Endothelial cell of umbilical vein (primary cell): ENCODE results near the gene PLB1. TPM values are rescaled to one million over a fixed set of nuclear protein-coding genes. Genes with fewer than 3 reads are reported as not detected.
A peak's percentile ranks its signal among the peaks of the same experiment; 100 is the strongest.

Source experiments
- BruUV-seq: library from RNA; stranded (reverse); fragments of 400-500 nt; replicated peaks from 2 replicates; lab custom pipeline; 2021; lab: Mats Ljungman, UMichigan
- CTCF ChIA-PET: fragments of 300-600, 350-600 bp; sonication (Branson Sonifier 250); formaldehyde crosslinking; loops from one replicate; lab custom pipeline; 2021; ENCODE audit warnings: antibody characterized with exemption, inconsistent platforms; lab: Charles Lee
- POLR2A ChIA-PET: fragments of 300-600, 350-600 bp; sonication (Branson Sonifier 250); formaldehyde crosslinking; loops from one replicate; lab custom pipeline; 2021; ENCODE audit warnings: antibody characterized with exemption, inconsistent platforms; lab: Charles Lee
- DNase-seq: peaks from one replicate; pipeline ENCODE4 v3.0.0-alpha.2; 2011; ENCODE audit warnings: low read depth, low spot score
- FAIRE-seq: peaks from 2 replicates; lab custom pipeline; 2011; peaks lifted over from hg19 to GRCh38; lab: Jason Lieb, UNC
- H2AFZ ChIP-seq: 2 replicates; pipeline ENCODE4 v1.6.0; 2012; ENCODE audit warnings: low read depth, low read length, control low read depth, inconsistent platforms
- H3K27ac ChIP-seq: 2 replicates; pipeline ENCODE4 v1.5.1; 2011; ENCODE audit warnings: low read depth, mild to moderate bottlenecking, control low read depth, low read length, moderate library complexity; ENCODE audit not compliant: insufficient read depth
- H3K27me3 ChIP-seq, 2 experiments: 2 replicates each; pipeline versions ENCODE4 v1.6.0 to v1.6.1; 2011; ENCODE audit warnings: low read length in 2 of 2, mixed read lengths in 1 of 2; ENCODE audit not compliant: control insufficient read depth in 2 of 2, insufficient read depth in 2 of 2
- H3K36me3 ChIP-seq, 2 experiments: 2 replicates in 1 of 2; 3 replicates in 1 of 2; pipeline ENCODE4 v1.5.1; 2011; ENCODE audit warnings: low read length in 2 of 2, mild to moderate bottlenecking in 1 of 2, moderate library complexity in 1 of 2; ENCODE audit not compliant: control insufficient read depth in 2 of 2, insufficient read depth in 2 of 2; ENCODE audit errors: extremely low read depth in 1 of 2
- H3K4me1 ChIP-seq: 3 replicates; pipeline ENCODE4 v1.5.1; 2011; ENCODE audit warnings: mild to moderate bottlenecking, low read length; ENCODE audit not compliant: control insufficient read depth, insufficient read depth; ENCODE audit errors: extremely low read depth
- H3K4me2 ChIP-seq: 2 replicates; pipeline ENCODE4 v1.6.1; 2011; ENCODE audit warnings: low read length, control low read depth, mixed read lengths; ENCODE audit not compliant: insufficient read depth
- H3K4me3 ChIP-seq, 3 experiments: fragments of 200-600 bp in 1 of 3; sonication (generic), shearing (Covaris generic) in 1 of 3; replicated peaks in 1 of 3; 2 replicates each; pipeline ENCODE4 v1.5.1; 2011 to 2016; ENCODE audit warnings: control low read depth in 3 of 3, low read length in 3 of 3, mild to moderate bottlenecking in 2 of 3, inconsistent platforms in 1 of 3, low read depth in 1 of 3, moderate library complexity in 1 of 3; ENCODE audit not compliant: insufficient read depth in 1 of 3
- H3K79me2 ChIP-seq: 2 replicates; pipeline ENCODE4 v1.6.0; 2012; ENCODE audit warnings: low read length, inconsistent platforms; ENCODE audit not compliant: control insufficient read depth, insufficient read depth
- H3K9ac ChIP-seq: replicated peaks from 2 replicates; pipeline ENCODE3; 2011; ENCODE audit warnings: low read length, control low read depth; ENCODE audit not compliant: insufficient read depth; ENCODE audit errors: extremely low read depth
- H3K9me1 ChIP-seq: replicated peaks from 3 replicates; pipeline ENCODE4 v1.6.0; 2011; ENCODE audit warnings: mild to moderate bottlenecking, low read length; ENCODE audit not compliant: control insufficient read depth, insufficient read depth; ENCODE audit errors: extremely low read depth
- H3K9me3 ChIP-seq: replicated peaks from 2 replicates; pipeline ENCODE4 v1.5.1; 2012; ENCODE audit warnings: low read length, inconsistent platforms; ENCODE audit not compliant: control insufficient read depth, insufficient read depth
- H4K20me1 ChIP-seq: replicated peaks from 2 replicates; pipeline ENCODE3; 2011; ENCODE audit warnings: mild to moderate bottlenecking, low read length; ENCODE audit not compliant: control insufficient read depth, insufficient read depth; ENCODE audit errors: extremely low read depth
- EZH2 ChIP-seq: IDR thresholded peaks from 2 replicates; pipeline ENCODE4 v1.6.1; 2012; ENCODE audit warnings: borderline replicate concordance, low read depth, mild to moderate bottlenecking, moderate library complexity, low read length, inconsistent platforms; ENCODE audit not compliant: severe bottlenecking
- FOS ChIP-seq: IDR thresholded peaks from 2 replicates; pipeline ENCODE4 v1.6.1; 2011; ENCODE audit warnings: mild to moderate bottlenecking, low read length, moderate library complexity, borderline replicate concordance; ENCODE audit not compliant: insufficient read depth
- GATA2 ChIP-seq: IDR thresholded peaks from 2 replicates; pipeline ENCODE4 v1.7.0; 2011; ENCODE audit warnings: low read depth, mild to moderate bottlenecking, moderate library complexity, mixed read lengths, low read length; ENCODE audit not compliant: insufficient read length, insufficient read depth
- JUN ChIP-seq: IDR thresholded peaks from 2 replicates; pipeline ENCODE4 v1.6.1; 2011; ENCODE audit warnings: borderline replicate concordance, low read depth; ENCODE audit not compliant: insufficient read length, insufficient read depth
- MYC ChIP-seq: IDR thresholded peaks from one replicate; pipeline ENCODE4 v1.6.1; 2011; ENCODE audit warnings: mild to moderate bottlenecking, low read depth, low read length
- POLR2A ChIP-seq: IDR thresholded peaks from 2 replicates; pipeline ENCODE4 v1.6.1; 2012; ENCODE audit warnings: low read depth, mild to moderate bottlenecking, control low read depth, low read length
- POLR2AphosphoS5 ChIP-seq: IDR thresholded peaks from 2 replicates; pipeline ENCODE4 v1.6.1; 2012; ENCODE audit warnings: low read depth, mild to moderate bottlenecking, control low read depth, low read length, moderate library complexity; ENCODE audit not compliant: insufficient read depth
- dilution Hi-C: fragments of 300-500 bp; cut with MboI; formaldehyde crosslinking; loops from one replicate; pipeline ENCODE4 v1.15.0; 2019; ENCODE audit warnings: low sequenced_read_pairs; ENCODE audit not compliant: extremely low pct_ligation_motif_present
- intact Hi-C: fragments of 100-400 bp; cut with micrococcal nuclease; formaldehyde crosslinking; loops from one replicate; pipeline ENCODE4 v1.10.0; 2022
- polyA plus RNA-seq, 4 experiments: library from polyadenylated mRNA; depleted of rRNA in 3 of 4; stranded (reverse) in 3 of 4; unstranded in 1 of 4; fragments of >200 nt; gene quantifications; 2 replicates each; pipeline versions ENCODE4 v1.2.1 to v1.2.3, GENCODE V29; 2011 to 2012; ENCODE audit warnings: missing spikeins in 1 of 4
- total RNA-seq: library from RNA; stranded (reverse); gene quantifications from 2 replicates; pipeline ENCODE4 v1.2.3, GENCODE V29; 2021
- TF ChIP-seq, protein P1 (sequence below): IDR thresholded peaks from 2 replicates; pipeline ENCODE4 v1.6.1; 2011; ENCODE audit not compliant: insufficient read depth, insufficient read length
- TF ChIP-seq, protein P2 (sequence below), 2 donors: IDR thresholded peaks; 1 replicate in 1 of 2; 2 replicates in 1 of 2; pipeline ENCODE4 v1.5.1; 2011; ENCODE audit warnings: low read length in 2 of 2, mild to moderate bottlenecking in 2 of 2, moderate library complexity in 2 of 2, control low read depth in 1 of 2, inconsistent platforms in 1 of 2, low read depth in 1 of 2; ENCODE audit not compliant: insufficient read depth in 1 of 2; ENCODE audit errors: extremely low read depth in 1 of 2

The PLB1 gene
- total and polyA plus RNA-seq, 2 donors (not counting 3 experiments of a cell fraction or from before 2014, with no cell fraction given), result 0.75 to 0.80 TPM

DNA sequence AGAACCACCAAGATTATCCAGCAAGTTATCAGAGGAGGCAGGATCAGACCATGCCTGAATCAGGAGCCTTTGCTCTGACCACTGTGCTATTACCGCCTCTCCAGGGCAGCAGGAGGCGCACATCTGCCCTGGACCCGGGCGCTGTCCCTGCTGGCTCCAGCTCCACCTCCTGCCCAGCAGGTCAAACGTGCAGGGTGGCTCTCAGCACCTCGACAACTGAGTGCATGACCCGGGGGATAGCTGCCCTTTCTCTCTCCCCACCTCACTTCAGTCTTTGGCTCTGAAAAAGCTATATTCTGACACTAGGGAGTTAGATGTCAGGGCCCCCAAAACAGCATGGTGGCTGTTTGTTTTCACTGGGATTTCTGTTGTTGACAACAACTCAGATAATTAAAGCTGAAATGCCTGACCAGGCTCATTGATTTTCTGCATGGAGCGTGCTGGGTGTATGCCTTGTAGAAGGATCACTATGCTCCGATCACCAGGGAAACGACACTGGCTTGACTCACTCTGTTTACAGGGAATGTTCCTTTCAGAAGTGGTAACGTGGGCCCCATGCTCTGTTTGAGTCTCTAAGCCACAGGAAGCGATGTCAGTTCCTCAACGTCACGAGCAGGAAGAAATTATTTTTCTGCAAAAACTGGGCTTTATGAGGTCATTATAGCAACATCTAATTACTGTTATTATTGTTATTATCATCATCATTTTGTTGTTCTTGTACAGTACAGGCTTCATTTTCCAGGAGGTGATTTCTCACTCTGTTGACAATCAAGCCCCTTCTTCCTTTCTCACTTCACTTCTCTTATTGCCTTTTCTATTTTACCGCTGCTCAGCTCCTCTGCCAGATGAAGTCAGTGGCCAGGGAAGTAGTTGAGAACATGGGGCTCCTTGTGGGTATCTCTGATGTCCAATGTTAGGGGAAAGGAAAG is 125.6 kb downstream of the PLB1 start:
- H4K20me1 ChIP-seq, result no peaks in the 10 kb centered on the region
- H3K36me3 ChIP-seq, result no peaks in the 10 kb centered on the region
- peak overlapping the region; percentile 34 for H2AFZ ChIP-seq
- no peak overlapping the region for H3K4me3 ChIP-seq
- ChIA-PET CTCF (interaction anchor here (0.6 to 3.6 kb wide), 13 partner anchors 10 to 184 kb away, joined by 3 to 51 read pairs (median 4); partner anchors contain the start of gene PPP1CB), POLR2A (interaction anchor here (0.5 to 1.0 kb wide), 2 partner anchors 60 to 130 kb away, joined by 4 to 9 read pairs; partner anchors contain the start of gene PPP1CB)
- intact Hi-C loops, result loop anchor here (1.0 kb wide), 7 partner anchors 11 to 132 kb away; no protein-coding TSS in a partner anchor
- peak overlapping the region; percentile 97 for H3K27ac ChIP-seq
- dilution Hi-C loops, result no loop called here
- no peaks in the 10 kb centered on the region for H3K27me3 ChIP-seq
- H3K9me1 ChIP-seq, result no peaks in the 10 kb centered on the region
- no peak for TF ChIP-seq EZH2
- peak; percentile 92 for TF ChIP-seq JUN
- peak; percentile 89 for TF ChIP-seq FOS
- TF ChIP-seq POLR2A, result peak; percentile 74
- no peak for TF ChIP-seq GATA2
- TF ChIP-seq, protein P1, sequence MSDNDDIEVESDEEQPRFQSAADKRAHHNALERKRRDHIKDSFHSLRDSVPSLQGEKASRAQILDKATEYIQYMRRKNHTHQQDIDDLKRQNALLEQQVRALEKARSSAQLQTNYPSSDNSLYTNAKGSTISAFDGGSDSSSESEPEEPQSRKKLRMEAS, result peak; percentile 66
- TF ChIP-seq, protein P2, sequence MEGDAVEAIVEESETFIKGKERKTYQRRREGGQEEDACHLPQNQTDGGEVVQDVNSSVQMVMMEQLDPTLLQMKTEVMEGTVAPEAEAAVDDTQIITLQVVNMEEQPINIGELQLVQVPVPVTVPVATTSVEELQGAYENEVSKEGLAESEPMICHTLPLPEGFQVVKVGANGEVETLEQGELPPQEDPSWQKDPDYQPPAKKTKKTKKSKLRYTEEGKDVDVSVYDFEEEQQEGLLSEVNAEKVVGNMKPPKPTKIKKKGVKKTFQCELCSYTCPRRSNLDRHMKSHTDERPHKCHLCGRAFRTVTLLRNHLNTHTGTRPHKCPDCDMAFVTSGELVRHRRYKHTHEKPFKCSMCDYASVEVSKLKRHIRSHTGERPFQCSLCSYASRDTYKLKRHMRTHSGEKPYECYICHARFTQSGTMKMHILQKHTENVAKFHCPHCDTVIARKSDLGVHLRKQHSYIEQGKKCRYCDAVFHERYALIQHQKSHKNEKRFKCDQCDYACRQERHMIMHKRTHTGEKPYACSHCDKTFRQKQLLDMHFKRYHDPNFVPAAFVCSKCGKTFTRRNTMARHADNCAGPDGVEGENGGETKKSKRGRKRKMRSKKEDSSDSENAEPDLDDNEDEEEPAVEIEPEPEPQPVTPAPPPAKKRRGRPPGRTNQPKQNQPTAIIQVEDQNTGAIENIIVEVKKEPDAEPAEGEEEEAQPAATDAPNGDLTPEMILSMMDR (IDR thresholded peaks at IDR 0.05; ENCODE audit: extremely low read depth in 1 of 2, insufficient read depth in 1 of 2, low read depth in 1 of 2, low read length in 2 of 2), result peak; percentile 48 to 67
- TF ChIP-seq POLR2AphosphoS5, result peak; percentile 82
- no peak for TF ChIP-seq MYC
- no peaks in the 10 kb centered on the region for H3K79me2 ChIP-seq
- no peaks in the 10 kb centered on the region for H3K9me3 ChIP-seq
- DNase-seq (peak; percentile 99), FAIRE-seq (peak; percentile 100)
- peak overlapping the region; percentile 82 for H3K9ac ChIP-seq
- TSS peak; percentile 87 for BruUV-seq
- peak overlapping the region; percentile 44 for H3K4me2 ChIP-seq
- H3K4me1 ChIP-seq, result peaks cover 22% of the 10 kb centered on the region
